Middle frontal gyrus (tissue), 1 donor: ENCODE results near the gene KMT2A.
"Not testable (repeated sequence)": the region's sequence is repeated elsewhere in the genome, so short reads cannot be mapped to it uniquely, and the experiment has no call there.

Source experiments
- DNase-seq: peaks from one replicate; pipeline ENCODE4 v3.0.0-alpha.2; 2015; ENCODE audit warnings: low spot score; ENCODE audit errors: extremely low spot score

KMT2A gene

DNA sequence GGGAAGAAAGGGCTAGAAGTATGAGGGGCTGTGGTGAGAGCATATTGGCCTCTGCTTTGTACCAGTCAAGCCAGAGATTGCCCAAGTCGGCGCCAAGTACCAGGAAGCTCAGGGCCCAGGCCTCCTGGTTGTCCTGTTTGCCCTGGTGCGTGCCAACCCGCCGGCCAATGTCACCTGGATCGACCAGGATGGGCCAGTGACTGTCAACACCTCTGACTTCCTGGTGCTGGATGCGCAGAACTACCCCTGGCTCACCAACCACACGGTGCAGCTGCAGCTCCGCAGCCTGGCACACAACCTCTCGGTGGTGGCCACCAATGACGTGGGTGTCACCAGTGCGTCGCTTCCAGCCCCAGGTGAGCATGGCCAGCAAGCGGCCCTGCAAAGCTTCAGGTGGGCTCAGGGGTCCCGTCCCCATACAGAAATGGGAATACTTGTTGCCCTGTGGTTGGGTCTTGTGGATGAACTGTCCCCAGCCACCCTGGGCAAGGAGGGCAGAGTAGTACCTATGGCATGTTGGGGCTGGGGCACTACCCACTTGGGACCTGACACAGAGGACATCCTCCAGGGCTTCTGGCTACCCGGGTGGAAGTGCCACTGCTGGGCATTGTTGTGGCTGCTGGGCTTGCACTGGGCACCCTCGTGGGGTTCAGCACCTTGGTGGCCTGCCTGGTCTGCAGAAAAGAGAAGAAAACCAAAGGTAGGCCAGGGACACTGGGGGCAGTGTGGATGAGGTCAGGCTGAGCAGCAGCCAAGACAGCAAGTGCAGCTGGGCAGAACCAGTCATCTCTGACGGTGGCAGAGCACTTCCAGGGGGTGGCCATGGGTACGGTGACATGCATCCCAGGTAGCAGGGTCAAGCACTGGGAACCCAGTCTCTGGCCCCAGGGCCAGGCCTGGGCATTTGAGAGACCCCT is 96.8 kb downstream of the KMT2A start:
- DNase-seq, result no peak

DNA sequence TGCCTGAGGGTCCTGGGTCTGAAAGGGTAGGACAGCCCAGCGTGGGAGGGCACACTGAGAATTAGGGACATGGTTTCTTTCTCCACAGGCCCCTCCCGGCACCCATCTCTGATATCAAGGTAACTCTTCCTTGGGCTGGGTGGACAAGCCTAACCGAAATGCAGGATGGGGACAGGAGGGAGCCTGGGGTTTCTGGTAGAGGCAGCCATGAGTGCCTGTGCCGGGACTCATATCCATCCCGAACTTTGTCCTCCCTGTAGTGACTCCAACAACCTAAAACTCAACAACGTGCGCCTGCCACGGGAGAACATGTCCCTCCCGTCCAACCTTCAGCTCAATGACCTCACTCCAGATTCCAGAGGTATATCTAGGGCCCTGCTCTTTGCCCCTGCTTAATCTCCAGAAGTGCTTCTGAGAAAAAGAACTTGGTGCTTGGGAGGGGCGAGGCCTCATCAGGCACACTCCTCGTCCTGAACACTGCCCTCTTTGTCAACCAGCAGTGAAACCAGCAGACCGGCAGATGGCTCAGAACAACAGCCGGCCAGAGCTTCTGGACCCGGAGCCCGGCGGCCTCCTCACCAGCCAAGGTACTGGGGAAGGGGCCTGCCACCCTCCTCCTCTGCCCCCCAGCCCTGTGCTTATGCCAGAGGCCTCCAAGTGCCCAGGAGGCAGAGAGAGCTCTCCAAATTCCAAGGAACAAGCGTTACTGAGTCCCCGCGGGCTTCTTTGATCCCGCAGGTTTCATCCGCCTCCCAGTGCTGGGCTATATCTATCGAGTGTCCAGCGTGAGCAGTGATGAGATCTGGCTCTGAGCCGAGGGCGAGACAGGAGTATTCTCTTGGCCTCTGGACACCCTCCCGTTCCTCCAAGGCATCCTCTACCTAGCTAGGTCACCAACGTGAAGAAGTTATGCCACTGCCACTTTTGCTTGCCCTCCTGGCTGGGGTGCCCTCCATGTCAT is 97.8 kb downstream of the KMT2A start:
- no peak for DNase-seq

- DNase-seq, result no peak
Observed at GRCh38 chr11:118535261-118535660, 99.0 kb downstream of the KMT2A start.

DNA sequence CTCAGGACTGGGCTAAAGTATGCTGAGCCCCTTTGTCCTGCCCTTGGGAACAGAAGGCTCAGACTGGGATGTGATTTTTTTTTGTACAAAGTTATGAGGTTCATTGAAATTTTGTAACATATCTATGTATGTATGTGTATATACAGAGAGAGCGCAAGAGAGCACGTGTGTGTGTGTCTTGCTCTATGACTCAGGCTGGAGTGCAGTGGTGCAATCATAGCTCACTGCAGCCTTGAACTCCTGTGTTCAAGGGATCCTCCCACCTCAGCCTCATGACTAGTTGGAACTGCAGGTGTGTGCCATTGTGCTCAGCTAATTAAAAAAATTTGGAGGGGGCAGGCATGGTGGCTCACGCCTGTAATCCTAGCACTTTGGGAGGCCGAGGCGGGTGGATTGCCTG is 100.4 kb downstream of the KMT2A start:
- no peak for DNase-seq

DNA sequence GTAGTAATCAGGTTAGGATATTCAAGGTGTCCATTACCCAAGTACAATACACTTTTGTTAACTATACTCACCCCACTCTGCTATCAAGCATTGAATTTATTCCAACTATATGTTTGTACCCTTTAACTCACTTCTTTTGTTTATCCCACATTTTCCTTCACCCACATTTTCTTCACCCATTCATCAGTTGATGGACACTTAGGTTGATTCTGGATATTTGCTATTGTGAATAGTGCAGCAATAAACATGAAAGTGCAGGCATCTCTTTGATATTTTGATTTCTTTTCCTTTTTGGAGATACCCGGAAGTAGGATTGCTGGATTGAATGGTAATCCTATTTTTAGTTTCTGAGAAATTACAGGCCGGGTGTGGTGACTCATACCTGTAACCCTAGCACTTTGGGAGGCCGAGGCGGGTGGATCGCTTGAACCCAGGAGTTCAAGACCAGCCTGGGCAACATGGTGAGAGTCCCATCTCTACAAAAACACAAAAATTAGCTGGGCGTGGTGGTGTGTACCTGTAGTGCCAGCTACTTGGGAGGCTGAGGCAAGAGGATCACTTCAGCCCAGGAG is 101.2 kb downstream of the KMT2A start:
- no peak for DNase-seq

- DNase-seq, result no peak
Observed at GRCh38 chr11:118544010-118544646, 107.8 kb downstream of the KMT2A start.

DNA sequence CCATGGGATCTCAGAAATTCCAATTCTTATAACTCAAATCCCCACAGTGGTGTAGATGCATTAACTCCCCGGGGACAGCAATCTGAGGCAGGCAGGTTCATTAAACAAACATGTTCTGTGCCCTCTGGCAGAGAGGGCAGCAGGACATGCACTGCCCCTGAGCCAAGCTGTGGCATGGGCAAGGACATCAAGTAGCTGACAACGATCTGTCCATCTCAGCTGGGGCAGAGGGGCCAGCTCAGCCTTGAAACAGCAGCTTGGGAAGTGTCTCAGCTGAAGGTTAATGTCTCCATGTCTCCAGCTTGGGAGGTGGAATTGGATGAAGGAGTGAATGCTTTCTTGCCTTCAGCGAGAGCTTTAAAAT is 108.3 kb downstream of the KMT2A start:
- no peak for DNase-seq

GRCh38 chr11:118545533-118545932 is 109.2 kb downstream of the KMT2A start:
- DNase-seq, result no peak

- DNase-seq, result no peak
Observed at GRCh38 chr11:118547132-118547531, 110.8 kb downstream of the KMT2A start.

DNA sequence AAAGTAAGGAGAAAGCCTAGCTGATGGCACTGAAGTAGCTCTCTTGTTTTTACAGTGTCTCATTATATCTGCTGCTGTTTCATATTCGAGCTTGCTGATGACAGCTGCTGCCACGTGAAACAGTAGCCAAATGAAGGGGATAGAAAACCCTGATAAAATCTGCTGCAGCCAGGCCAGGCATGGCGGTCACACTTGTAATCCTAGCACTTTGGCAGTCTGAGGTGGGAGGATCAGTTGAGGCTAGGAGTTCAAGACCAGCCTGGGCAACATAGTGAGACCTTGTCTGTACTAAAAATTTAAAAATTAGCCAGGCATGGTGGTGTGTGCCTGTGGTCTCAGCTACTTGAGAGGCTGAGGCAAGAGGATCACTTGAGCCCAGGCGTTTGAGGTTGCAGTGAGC is 116.0 kb downstream of the KMT2A start:
- DNase-seq, result no peak

- no peak for DNase-seq
Observed at GRCh38 chr11:118560806-118561205, 124.5 kb downstream of the KMT2A start.

DNA sequence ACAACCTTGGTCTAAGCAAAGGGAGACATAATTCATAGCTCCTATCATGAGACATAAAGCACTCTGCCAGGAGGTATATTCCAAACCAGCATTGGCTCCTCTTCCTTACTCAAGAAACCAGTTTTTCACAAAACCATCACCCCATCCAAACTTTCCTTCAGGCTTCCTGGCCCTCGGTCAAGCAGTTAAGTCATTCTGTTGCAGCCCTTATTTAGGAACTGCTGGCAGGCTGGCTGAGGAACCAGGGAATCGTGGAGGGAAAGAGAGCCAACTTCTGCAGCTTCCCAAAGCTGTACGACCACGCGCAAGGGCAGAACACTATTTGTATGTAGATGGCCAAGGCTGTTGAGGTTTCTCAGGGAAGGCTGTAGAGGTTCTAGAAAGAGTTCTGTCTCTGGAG is 128.8 kb downstream of the KMT2A start:
- DNase-seq, result no peak

- DNase-seq, result no peak
Observed at GRCh38 chr11:118569670-118570069, 133.4 kb downstream of the KMT2A start.

DNA sequence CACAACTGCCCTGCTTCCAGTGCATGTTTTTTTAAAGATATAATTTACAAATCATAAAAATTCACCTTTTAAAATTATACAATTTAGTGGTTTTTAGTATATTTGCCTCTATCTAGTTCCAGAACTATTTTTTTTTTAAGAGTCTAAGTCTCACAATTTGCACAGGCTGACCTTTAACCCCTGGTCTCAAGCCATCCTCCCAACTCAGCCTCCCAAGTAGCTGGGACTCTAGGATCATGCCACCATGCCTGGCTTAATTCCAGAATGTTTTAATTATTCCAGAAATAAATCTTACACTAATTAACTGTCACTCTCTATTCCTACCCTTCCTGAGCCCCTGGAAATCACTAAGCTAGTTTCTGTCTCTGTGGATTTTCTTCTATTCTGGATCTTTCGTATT is 134.5 kb downstream of the KMT2A start:
- no peak for DNase-seq

GRCh38 chr11:118571701-118572060 is 135.4 kb downstream of the KMT2A start:
- DNase-seq, result not testable (repeated sequence)

- DNase-seq, result peak; percentile 44
Observed at GRCh38 chr11:118572061-118572980, 136.0 kb downstream of the KMT2A start, which contains the start of gene ARCN1. ARCN1 (plus strand) TSS chr11:118572409; CDS start chr11:118572548, 139 bp downstream.

DNA sequence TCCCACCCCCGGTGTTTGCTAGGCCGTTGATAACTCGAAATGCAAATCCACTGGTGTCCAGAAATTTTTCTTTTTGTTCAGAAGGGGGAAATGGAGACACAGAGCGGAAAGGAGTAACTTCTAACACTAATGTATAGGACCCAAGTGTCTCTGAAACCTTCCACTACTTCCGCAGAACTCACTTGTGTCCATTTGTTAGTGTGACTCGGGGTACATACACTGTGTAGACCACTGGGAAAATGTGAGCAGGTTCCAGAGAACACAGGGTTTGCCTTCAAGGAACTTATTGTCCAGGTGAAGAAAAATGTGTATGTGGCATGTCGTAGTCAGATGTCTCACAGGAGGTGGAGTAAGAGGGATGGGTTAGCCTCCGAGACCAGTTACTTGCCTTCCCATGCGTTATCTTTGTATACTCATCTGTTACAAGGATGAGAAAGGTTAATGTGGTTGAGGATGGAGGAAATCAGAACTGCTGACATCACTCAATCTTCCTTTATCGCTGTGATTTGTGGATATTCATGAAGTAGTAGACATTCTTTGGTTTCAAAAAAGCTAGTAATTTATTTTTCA is 136.8 kb downstream of the KMT2A start:
- no peak for DNase-seq

DNA sequence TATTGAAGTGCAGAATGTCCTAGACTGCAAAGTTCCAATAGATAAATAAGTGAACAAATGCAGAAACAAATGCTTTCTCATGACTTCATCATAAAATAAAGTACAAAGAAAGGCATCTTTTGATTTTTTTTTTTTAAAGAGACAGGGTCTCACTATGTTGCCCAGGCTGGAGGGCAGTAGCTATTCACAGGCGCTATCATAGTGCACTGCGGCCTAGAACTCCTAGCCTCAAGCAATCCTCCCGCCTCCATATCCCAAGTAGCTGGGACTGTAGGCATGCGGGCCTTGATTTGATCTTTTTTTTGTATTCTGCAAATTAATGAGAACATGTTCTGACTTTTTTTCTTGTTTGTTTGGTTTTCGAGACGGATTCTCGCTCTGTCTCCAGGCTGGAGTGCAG is 138.3 kb downstream of the KMT2A start:
- DNase-seq, result no peak
